B cell (primary cell): ENCODE data around the gene CREB3L1. TPM values are rescaled to one million over a fixed set of nuclear protein-coding genes. Genes with fewer than 3 reads are reported as not detected.

Experiments
- ATAC-seq: fragments of 200-7000 bp; cut with Tn5 transposase; one replicate; pipeline ENCODE4 v1.10.0; 2021; ENCODE audit warnings: low read depth, mild to moderate bottlenecking, moderate number of reproducible peaks, moderate library complexity
- CTCF ChIA-PET: fragments of 350-600 bp; sonication (Branson Sonifier 250); formaldehyde crosslinking; loops from one replicate; lab custom pipeline; 2021; ENCODE audit warnings: antibody characterized with exemption, inconsistent platforms; lab: Charles Lee
- POLR2A ChIA-PET: fragments of 350-600 bp; sonication (Branson Sonifier 250); formaldehyde crosslinking; loops from one replicate; lab custom pipeline; 2021; ENCODE audit warnings: antibody characterized with exemption; lab: Charles Lee
- DNase-seq: peaks from one replicate; pipeline ENCODE4 v3.0.0; 2013
- H2AFZ ChIP-seq: 2 replicates; pipeline ENCODE4 v1.6.1; 2012; ENCODE audit warnings: mild to moderate bottlenecking, low read depth, low read length; ENCODE audit not compliant: insufficient read depth, poor library complexity, severe bottlenecking
- H3K27ac ChIP-seq, 2 donors: 1 replicate in 1 of 2; 2 replicates in 1 of 2; pipeline ENCODE4 v1.5.1; 2012 to 2013; ENCODE audit warnings: low read length in 2 of 2, mild to moderate bottlenecking in 2 of 2, moderate library complexity in 1 of 2
- H3K27me3 ChIP-seq, 4 experiments: fragments of 200-600 bp in 1 of 4; sonication (generic) in 1 of 4; replicated peaks in 1 of 4; 1 replicate in 2 of 4; 2 replicates in 2 of 4; pipeline versions ENCODE4 v1.6.1 to v1.7.0; 2013 to 2016; ENCODE audit warnings: low read length in 3 of 4, mild to moderate bottlenecking in 2 of 4, mixed read lengths in 1 of 4, moderate library complexity in 1 of 4; ENCODE audit not compliant: insufficient read depth in 4 of 4, control insufficient read depth in 3 of 4; ENCODE audit errors: control extremely low read depth in 1 of 4
- H3K36me3 ChIP-seq, 2 experiments: replicated peaks in 1 of 2; 1 replicate in 1 of 2; 2 replicates in 1 of 2; pipeline versions ENCODE4 v1.6.1 to v1.7.1; 2013; ENCODE audit warnings: low read length in 1 of 2; ENCODE audit not compliant: insufficient read depth in 2 of 2, control insufficient read depth in 1 of 2; ENCODE audit errors: control extremely low read depth in 1 of 2, extremely low read depth in 1 of 2
- H3K4me1 ChIP-seq, 2 donors: fragments of 200-600 bp in 1 of 2; sonication (generic) in 1 of 2; 1 replicate in 1 of 2; 2 replicates in 1 of 2; pipeline versions ENCODE4 v1.5.1 to v1.6.1; 2013 to 2017; ENCODE audit warnings: low read length in 2 of 2; ENCODE audit not compliant: control insufficient read depth in 2 of 2, insufficient read depth in 2 of 2
- H3K4me2 ChIP-seq: replicated peaks from 2 replicates; pipeline ENCODE3; 2012; ENCODE audit warnings: mild to moderate bottlenecking, low read depth, low read length; ENCODE audit not compliant: poor library complexity, severe bottlenecking
- H3K4me3 ChIP-seq, 5 experiments: fragments of 200-600 bp in 1 of 5; sonication (generic) in 1 of 5; 1 replicate in 3 of 5; 2 replicates in 2 of 5; pipeline versions ENCODE4 v1.5.1 to v1.7.0; 2011 to 2016; ENCODE audit warnings: low read length in 4 of 5, mild to moderate bottlenecking in 4 of 5, low read depth in 2 of 5, control low read depth in 1 of 5, moderate library complexity in 1 of 5; ENCODE audit not compliant: insufficient read depth in 1 of 5; ENCODE audit errors: control extremely low read depth in 1 of 5, extremely low read depth in 1 of 5
- H3K79me2 ChIP-seq: fragments of 200-600 bp; sonication (generic); one replicate; pipeline ENCODE4 v1.6.0; 2016; ENCODE audit warnings: low read length; ENCODE audit not compliant: control insufficient read depth, insufficient read depth
- H3K9ac ChIP-seq: fragments of 200-600 bp; sonication (generic); 2 replicates; pipeline ENCODE4 v1.6.1; 2017; ENCODE audit warnings: mild to moderate bottlenecking, low read length, moderate library complexity
- H3K9me3 ChIP-seq, 3 donors: one replicate each; pipeline versions ENCODE4 v1.6.1 to v1.7.1; 2013; ENCODE audit warnings: low read length in 2 of 3; ENCODE audit not compliant: control insufficient read depth in 2 of 3, insufficient read depth in 1 of 3; ENCODE audit errors: control extremely low read depth in 1 of 3
- H4K20me1 ChIP-seq: 2 replicates; pipeline ENCODE4 v1.6.0; 2012; ENCODE audit warnings: mild to moderate bottlenecking, low read length; ENCODE audit not compliant: insufficient read depth, control insufficient read depth, poor library complexity, severe bottlenecking
- H3K27ac Mint-ChIP-seq: one replicate; pipeline ENCODE4 v1.8.0; 2021; ENCODE audit warnings: mixed read lengths
- H3K27me3 Mint-ChIP-seq: one replicate; pipeline ENCODE4 v1.8.0; 2021; ENCODE audit warnings: mixed read lengths
- H3K4me1 Mint-ChIP-seq: one replicate; pipeline ENCODE4 v1.8.0; 2021; ENCODE audit warnings: mixed read lengths
- H3K4me3 Mint-ChIP-seq: one replicate; pipeline ENCODE4 v1.8.0; 2021; ENCODE audit warnings: mixed read lengths
- H3K9me3 Mint-ChIP-seq: one replicate; pipeline ENCODE4 v1.8.0; 2022; ENCODE audit warnings: mixed read lengths; ENCODE audit not compliant: insufficient read depth
- CTCF ChIP-seq: fragments of 200-600 bp; IDR thresholded peaks from one replicate; pipeline ENCODE4 v1.8.0; 2022; ENCODE audit warnings: antibody characterized with exemption, mild to moderate bottlenecking
- EZH2 ChIP-seq: IDR thresholded peaks from 2 replicates; pipeline ENCODE4 v1.6.1; 2012; ENCODE audit warnings: borderline replicate concordance, low read depth, mild to moderate bottlenecking, moderate library complexity, low read length; ENCODE audit not compliant: insufficient read depth, poor library complexity, severe bottlenecking
- WGBS: methylation state at CpG from one replicate; pipeline ENCODE4 v1.1.5; 2013; ENCODE audit warnings: missing lambda C conversion rate; ENCODE audit not compliant: insufficient coverage; 5-methylcytosine and 5-hydroxymethylcytosine counted together
- intact Hi-C: fragments of 100-400 bp; cut with micrococcal nuclease; formaldehyde crosslinking; loops from one replicate; pipeline ENCODE4 v1.10.0; 2022
- polyA plus RNA-seq: library from polyadenylated mRNA; depleted of rRNA; stranded (reverse); fragments of >200 nt; gene quantifications from 2 replicates; pipeline ENCODE4 v1.2.3, GENCODE V29; 2012
- total RNA-seq, 2 donors: library from RNA; stranded (reverse); fragments of 120-200 nt in 1 of 2; gene quantifications; 1 replicate in 1 of 2; 2 replicates in 1 of 2; pipeline versions ENCODE4 v1.2.3 to v1.2.4, GENCODE V29; 2013 to 2022

The CREB3L1 gene
- total and polyA plus RNA-seq, 2 donors (not counting 1 experiment from before 2014, with no cell fraction given) = not detected

GRCh38 chr11:46280706-46281105 is 3.2 kb downstream of the CREB3L1 start:
- Histone ChIP-seq H3K9ac (no peak overlapping the region), H3K9me3 (peaks cover 0 to 2% (median 0%) of the 10 kb centered on the region in 3 donors), H3K79me2 (no peaks in the 10 kb centered on the region), H3K27ac (no peak overlapping the region), H3K4me2 (no peak overlapping the region), H3K27me3 (peaks cover 0 to 60% (median 22%) of the 10 kb centered on the region in 4 experiments), H3K4me3 (no peak overlapping the region), H3K36me3 (no peaks in the 10 kb centered on the region), H4K20me1 (no peaks in the 10 kb centered on the region), H3K4me1 (peaks cover 10 to 12% of the 10 kb centered on the region in 2 donors), H2AFZ (no peak overlapping the region)
- ChIA-PET POLR2A (no interaction called here), CTCF (no interaction called here)
- TF ChIP-seq CTCF = no peak
- TF ChIP-seq EZH2 = no peak
- no peaks in the 10 kb centered on the region for H3K9me3 Mint-ChIP-seq
- no peak overlapping the region for H3K4me3 Mint-ChIP-seq
- ATAC-seq (no peak), DNase-seq (no peak)
- intact Hi-C loops = no loop called here
- no peak overlapping the region for H3K27ac Mint-ChIP-seq
- peaks cover 8% of the 10 kb centered on the region for H3K4me1 Mint-ChIP-seq
- peaks cover 69% of the 10 kb centered on the region for H3K27me3 Mint-ChIP-seq
- WGBS = 92% methylated on average over 4 of the region's 5 CpGs

GRCh38 chr11:46281371-46281831 is 3.9 kb downstream of the CREB3L1 start:
- DNase-seq (no peak), ATAC-seq (no peak)
- Histone ChIP-seq H2AFZ (no peak overlapping the region), H3K79me2 (no peaks in the 10 kb centered on the region), H3K4me2 (no peak overlapping the region), H3K27ac (no peak overlapping the region), H3K9ac (no peak overlapping the region), H3K4me3 (no peak overlapping the region), H3K36me3 (no peaks in the 10 kb centered on the region), H3K9me3 (peaks cover 0 to 2% (median 0%) of the 10 kb centered on the region in 3 donors), H3K4me1 (peaks cover 10 to 12% of the 10 kb centered on the region in 2 donors), H4K20me1 (no peaks in the 10 kb centered on the region), H3K27me3 (peaks cover 0 to 54% (median 19%) of the 10 kb centered on the region in 4 experiments)
- Mint-ChIP-seq H3K4me1 (peaks cover 8% of the 10 kb centered on the region), H3K27ac (no peak overlapping the region), H3K9me3 (no peaks in the 10 kb centered on the region), H3K27me3 (peaks cover 66% of the 10 kb centered on the region), H3K4me3 (no peak overlapping the region)
- intact Hi-C loops = no loop called here
- WGBS = 0% methylated on average over 5 of the region's 7 CpGs
- TF ChIP-seq CTCF = no peak
- TF ChIP-seq EZH2 = no peak
- POLR2A ChIA-PET = no interaction called here
- CTCF ChIA-PET = no interaction called here
